Keratinocyte (primary cell): ENCODE data around the gene XYLB. TPM values are rescaled to one million over a fixed set of nuclear protein-coding genes. Genes with fewer than 3 reads are reported as not detected.

ENCODE experiments used
- DNase-seq: peaks from one replicate; pipeline ENCODE4 v3.0.0-alpha.2; 2011; ENCODE audit warnings: low read depth, missing footprints, low spot score
- FAIRE-seq: peaks from 2 replicates; lab custom pipeline; 2011; peaks lifted over from hg19 to GRCh38; lab: Jason Lieb, UNC
- H2AFZ ChIP-seq: 2 replicates; pipeline ENCODE4 v1.6.0; 2012; ENCODE audit warnings: low read length, control low read depth, inconsistent platforms; ENCODE audit not compliant: control insufficient read depth
- H3K27ac ChIP-seq: 2 replicates; pipeline ENCODE4 v1.5.1; 2011; ENCODE audit warnings: low read length; ENCODE audit not compliant: control insufficient read depth, insufficient read depth
- H3K27me3 ChIP-seq: 3 replicates; pipeline ENCODE4 v1.6.0; 2011; ENCODE audit warnings: low read length; ENCODE audit not compliant: control insufficient read depth, insufficient read depth; ENCODE audit errors: extremely low read depth
- H3K36me3 ChIP-seq, 2 experiments: 2 replicates in 1 of 2; 3 replicates in 1 of 2; pipeline ENCODE4 v1.5.1; 2011; ENCODE audit warnings: low read length in 2 of 2, mild to moderate bottlenecking in 1 of 2; ENCODE audit not compliant: control insufficient read depth in 2 of 2, insufficient read depth in 2 of 2; ENCODE audit errors: extremely low read depth in 1 of 2
- H3K4me1 ChIP-seq: 3 replicates; pipeline ENCODE4 v1.5.1; 2011; ENCODE audit warnings: low read length; ENCODE audit not compliant: control insufficient read depth, insufficient read depth; ENCODE audit errors: extremely low read depth
- H3K4me2 ChIP-seq: 3 replicates; pipeline ENCODE4 v1.6.0; 2011; ENCODE audit warnings: low read depth, low read length; ENCODE audit not compliant: control insufficient read depth, insufficient read depth; ENCODE audit errors: extremely low read depth
- H3K4me3 ChIP-seq, 3 experiments: fragments of 200-600 bp in 1 of 3; sonication (generic) in 1 of 3; 2 replicates in 2 of 3; 3 replicates in 1 of 3; pipeline ENCODE4 v1.5.1; 2011 to 2016; ENCODE audit warnings: low read length in 3 of 3, mild to moderate bottlenecking in 3 of 3, control low read depth in 2 of 3, inconsistent platforms in 1 of 3, low read depth in 1 of 3, mixed read lengths in 1 of 3, mixed run types in 1 of 3, moderate library complexity in 1 of 3; ENCODE audit not compliant: control insufficient read depth in 2 of 3, insufficient read depth in 2 of 3; ENCODE audit errors: extremely low read depth in 1 of 3
- H3K79me2 ChIP-seq: 2 replicates; pipeline ENCODE4 v1.6.0; 2012; ENCODE audit warnings: low read length; ENCODE audit not compliant: control insufficient read depth, insufficient read depth
- H3K9ac ChIP-seq: 3 replicates; pipeline ENCODE4 v1.6.0; 2011; ENCODE audit warnings: low read length; ENCODE audit not compliant: control insufficient read depth, insufficient read depth; ENCODE audit errors: extremely low read depth
- H3K9me1 ChIP-seq: 3 replicates; pipeline ENCODE4 v1.6.0; 2011; ENCODE audit warnings: low read length; ENCODE audit not compliant: control insufficient read depth, insufficient read depth; ENCODE audit errors: extremely low read depth
- H3K9me3 ChIP-seq: 2 replicates; pipeline ENCODE4 v1.5.1; 2012; ENCODE audit warnings: low read depth, low read length; ENCODE audit not compliant: control insufficient read depth
- H4K20me1 ChIP-seq: 3 replicates; pipeline ENCODE4 v1.6.0; 2011; ENCODE audit warnings: low read length; ENCODE audit not compliant: control insufficient read depth, insufficient read depth; ENCODE audit errors: extremely low read depth
- EZH2 ChIP-seq: IDR thresholded peaks from one replicate; pipeline ENCODE4 v1.6.1; 2012; ENCODE audit warnings: inconsistent platforms, mild to moderate bottlenecking, low read length, moderate library complexity
- dilution Hi-C: fragments of 300-500 bp; cut with MboI; formaldehyde crosslinking; loops from one replicate; pipeline ENCODE4 v1.7.0; 2020; ENCODE audit warnings: low sequenced_read_pairs; ENCODE audit not compliant: extremely low pct_ligation_motif_present
- polyA plus RNA-seq, 5 experiments: library from polyadenylated mRNA; depleted of rRNA in 3 of 5; stranded (reverse) in 3 of 5; stranded (forward) in 1 of 5; unstranded in 1 of 5; fragments of >200 nt; gene quantifications; 1 replicate in 1 of 5; 2 replicates in 3 of 5; 3 replicates in 1 of 5; pipeline versions ENCODE4 v1.2.1 to v1.2.3, GENCODE V29; 2011 to 2012; ENCODE audit warnings: missing spikeins in 2 of 5, low read depth in 1 of 5, low replicate concordance in 1 of 5
- TF ChIP-seq, protein P1 (sequence below), 3 experiments: IDR thresholded peaks in 1 of 3; conservative IDR thresholded peaks in 1 of 3; optimal IDR thresholded peaks in 1 of 3; 2 replicates in 2 of 3; 3 replicates in 1 of 3; pipeline versions ENCODE3 to v1.5.1; 2011; ENCODE audit warnings: low read length in 3 of 3, mild to moderate bottlenecking in 3 of 3, moderate library complexity in 2 of 3, control low read depth in 1 of 3, inconsistent platforms in 1 of 3; ENCODE audit not compliant: insufficient read depth in 2 of 3; ENCODE audit errors: extremely low read depth in 1 of 3

Gene XYLB
- polyA plus RNA-seq, 1 donor (not counting 4 experiments of a cell fraction or from before 2014, with no cell fraction given): 1.8 TPM

DNA sequence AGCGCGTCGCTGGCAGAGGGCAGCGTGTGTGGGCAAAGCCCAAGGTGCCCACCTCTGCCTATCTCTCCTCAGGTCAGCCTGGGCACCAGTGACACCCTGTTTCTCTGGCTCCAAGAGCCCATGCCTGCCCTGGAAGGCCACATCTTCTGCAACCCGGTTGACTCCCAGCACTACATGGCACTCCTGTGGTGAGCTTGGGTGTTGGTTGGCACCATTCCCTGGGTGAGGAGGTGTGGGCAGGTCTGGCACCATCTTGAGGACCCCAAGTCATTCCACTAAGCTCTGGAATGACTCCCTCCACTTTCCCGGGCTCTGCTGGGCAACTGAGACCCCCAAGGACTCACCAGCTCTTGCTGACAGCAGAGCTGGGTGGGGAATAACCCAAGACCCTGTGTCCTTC lies 28.5 kb downstream of the XYLB start:
- dilution Hi-C loops: no loop called here

DNA sequence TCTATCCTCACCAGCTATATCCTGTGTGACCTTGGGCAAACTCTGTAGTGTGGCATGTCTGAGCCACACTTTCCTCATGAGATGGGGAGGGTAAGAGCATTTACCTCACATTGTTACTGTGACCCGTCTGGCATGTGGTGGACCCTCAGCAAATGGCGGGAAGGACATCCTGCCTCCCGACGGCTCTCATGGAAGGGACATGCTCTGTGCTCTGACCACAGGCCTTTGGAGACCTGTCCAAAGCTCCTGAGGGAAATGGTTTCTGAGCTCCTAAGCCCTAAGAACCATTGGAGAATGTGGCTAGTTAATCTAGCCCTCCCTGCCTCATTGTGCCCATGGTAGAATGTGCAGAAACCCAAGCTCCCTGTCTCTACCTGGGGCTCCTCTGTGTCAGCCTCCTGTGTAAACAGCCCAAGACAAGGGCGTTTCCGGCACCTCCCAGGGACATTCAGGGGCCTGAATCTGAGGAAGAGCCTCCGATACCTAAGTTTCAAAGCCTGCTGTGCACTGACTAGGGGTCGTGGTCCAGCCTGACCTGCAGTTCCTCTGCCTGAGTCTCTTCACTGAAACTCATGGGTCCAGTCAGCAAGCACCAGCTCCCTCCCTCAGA lies 29.0 kb downstream of the XYLB start:
- no peaks in the 10 kb centered on the region for H4K20me1 ChIP-seq
- no peak overlapping the region for H3K27ac ChIP-seq
- FAIRE-seq (no peak), DNase-seq (no peak)
- no peak overlapping the region for H3K4me2 ChIP-seq
- no peaks in the 10 kb centered on the region for H3K9me1 ChIP-seq
- no peaks in the 10 kb centered on the region for H3K9me3 ChIP-seq
- H3K79me2 ChIP-seq: no peaks in the 10 kb centered on the region
- dilution Hi-C loops: no loop called here
- no peaks in the 10 kb centered on the region for H3K4me1 ChIP-seq
- H3K4me3 ChIP-seq: no peak overlapping the region
- TF ChIP-seq, protein P1, sequence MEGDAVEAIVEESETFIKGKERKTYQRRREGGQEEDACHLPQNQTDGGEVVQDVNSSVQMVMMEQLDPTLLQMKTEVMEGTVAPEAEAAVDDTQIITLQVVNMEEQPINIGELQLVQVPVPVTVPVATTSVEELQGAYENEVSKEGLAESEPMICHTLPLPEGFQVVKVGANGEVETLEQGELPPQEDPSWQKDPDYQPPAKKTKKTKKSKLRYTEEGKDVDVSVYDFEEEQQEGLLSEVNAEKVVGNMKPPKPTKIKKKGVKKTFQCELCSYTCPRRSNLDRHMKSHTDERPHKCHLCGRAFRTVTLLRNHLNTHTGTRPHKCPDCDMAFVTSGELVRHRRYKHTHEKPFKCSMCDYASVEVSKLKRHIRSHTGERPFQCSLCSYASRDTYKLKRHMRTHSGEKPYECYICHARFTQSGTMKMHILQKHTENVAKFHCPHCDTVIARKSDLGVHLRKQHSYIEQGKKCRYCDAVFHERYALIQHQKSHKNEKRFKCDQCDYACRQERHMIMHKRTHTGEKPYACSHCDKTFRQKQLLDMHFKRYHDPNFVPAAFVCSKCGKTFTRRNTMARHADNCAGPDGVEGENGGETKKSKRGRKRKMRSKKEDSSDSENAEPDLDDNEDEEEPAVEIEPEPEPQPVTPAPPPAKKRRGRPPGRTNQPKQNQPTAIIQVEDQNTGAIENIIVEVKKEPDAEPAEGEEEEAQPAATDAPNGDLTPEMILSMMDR (optimal IDR thresholded peaks at IDR 0.05 in 1 of 3, IDR thresholded peaks at IDR 0.05 in 1 of 3, conservative IDR thresholded peaks at IDR 0.05 in 1 of 3; ENCODE audit: extremely low read depth in 1 of 3, insufficient read depth in 2 of 3, low read length in 3 of 3): no peak
- no peak for TF ChIP-seq EZH2
- H2AFZ ChIP-seq: no peak overlapping the region
- H3K36me3 ChIP-seq: peaks cover 2 to 6% of the 10 kb centered on the region in 2 experiments
- H3K9ac ChIP-seq: no peak overlapping the region
- H3K27me3 ChIP-seq: no peaks in the 10 kb centered on the region

More for the DNA sequence above, 28.5 kb downstream of the XYLB start:
- H4K20me1 ChIP-seq: no peaks in the 10 kb centered on the region
- H3K27me3 ChIP-seq: no peaks in the 10 kb centered on the region
- no peak overlapping the region for H3K4me3 ChIP-seq
- H3K4me2 ChIP-seq: no peak overlapping the region
- H3K79me2 ChIP-seq: no peaks in the 10 kb centered on the region
- H3K36me3 ChIP-seq: peaks cover 2 to 6% of the 10 kb centered on the region in 2 experiments
- no peak overlapping the region for H3K27ac ChIP-seq
- TF ChIP-seq EZH2: no peak
- TF ChIP-seq, protein P1 (optimal IDR thresholded peaks at IDR 0.05 in 1 of 3, IDR thresholded peaks at IDR 0.05 in 1 of 3, conservative IDR thresholded peaks at IDR 0.05 in 1 of 3; ENCODE audit: extremely low read depth in 1 of 3, insufficient read depth in 2 of 3, low read length in 3 of 3): no peak
- H3K9ac ChIP-seq: no peak overlapping the region
- H3K9me1 ChIP-seq: no peaks in the 10 kb centered on the region
- H3K4me1 ChIP-seq: no peaks in the 10 kb centered on the region
- FAIRE-seq (no peak), DNase-seq (no peak)
- no peak overlapping the region for H2AFZ ChIP-seq
- no peaks in the 10 kb centered on the region for H3K9me3 ChIP-seq
